NOMO-1 treated with dmso at 0.1 percent for 144 hours (cell line): ENCODE results near the gene TRIM42.
A peak's percentile ranks its signal among the peaks of the same experiment; 100 is the strongest.

Experiments used
- DNase-seq: peaks from one replicate; lab custom pipeline; 2025; ENCODE audit not compliant: unreplicated experiment; lab: John Stamatoyannopoulos, UW

The TRIM42 gene

GRCh38 chr3:140709751-140710150 lies 31.9 kb downstream of the TRIM42 start:
- no peak for DNase-seq

GRCh38 chr3:140710711-140711389 lies 33.0 kb downstream of the TRIM42 start:
- DNase-seq = no peak

GRCh38 chr3:140711390-140712035 lies 33.6 kb downstream of the TRIM42 start:
- no peak for DNase-seq

GRCh38 chr3:140712301-140712700 lies 34.4 kb downstream of the TRIM42 start:
- DNase-seq = no peak

- no peak for DNase-seq
Observed at GRCh38 chr3:140715035-140715434, 37.2 kb downstream of the TRIM42 start.

- peak; percentile 39 for DNase-seq
Observed at GRCh38 chr3:140717921-140718320, 40.1 kb downstream of the TRIM42 start.

GRCh38 chr3:140719841-140720614 lies 42.2 kb downstream of the TRIM42 start:
- DNase-seq = no peak

GRCh38 chr3:140723576-140723975 lies 45.7 kb downstream of the TRIM42 start:
- DNase-seq = no peak

- DNase-seq = no peak
Observed at GRCh38 chr3:140724856-140725812, 47.3 kb downstream of the TRIM42 start.

- DNase-seq = no peak
Observed at GRCh38 chr3:140726066-140726465, 48.2 kb downstream of the TRIM42 start.

- DNase-seq = no peak
Observed at GRCh38 chr3:140727886-140728285, 50.0 kb downstream of the TRIM42 start.

GRCh38 chr3:140731440-140732119 lies 53.7 kb downstream of the TRIM42 start:
- no peak for DNase-seq

- no peak for DNase-seq
Observed at GRCh38 chr3:140733623-140734022, 55.8 kb downstream of the TRIM42 start.

- DNase-seq = peak; percentile 21
Observed at GRCh38 chr3:140736863-140737460, 59.1 kb downstream of the TRIM42 start.

- no peak for DNase-seq
Observed at GRCh38 chr3:140742116-140742515, 64.3 kb downstream of the TRIM42 start.

GRCh38 chr3:140748171-140748570 lies 70.3 kb downstream of the TRIM42 start:
- no peak for DNase-seq

- DNase-seq = no peak
Observed at GRCh38 chr3:140748903-140749302, 71.0 kb downstream of the TRIM42 start.
